HepG2 (cell line): ENCODE results near the gene MRPL42. TPM values are rescaled to one million over a fixed set of nuclear protein-coding genes. Genes with fewer than 3 reads are reported as not detected.

Source experiments
- ATF7-NPFF ChIP-seq: sonication (generic); formaldehyde crosslinking; IDR thresholded peaks from 2 replicates; pipeline ENCODE4 v1.8.1; 2023; ENCODE audit warnings: mild to moderate bottlenecking, low read depth, missing genetic modification reagents, moderate library complexity
- ELK4 ChIP-seq: sonication (generic); formaldehyde crosslinking; IDR thresholded peaks from 2 replicates; pipeline ENCODE4 v1.9.0; 2021; ENCODE audit warnings: missing genetic modification reagents, borderline replicate concordance
- KLF13 ChIP-seq: sonication (generic); formaldehyde crosslinking; IDR thresholded peaks from 2 replicates; pipeline ENCODE4 v1.4.0; 2020; ENCODE audit warnings: mild to moderate bottlenecking, missing genetic modification reagents
- LBX2 ChIP-seq: sonication (generic); formaldehyde crosslinking; IDR thresholded peaks from 2 replicates; pipeline ENCODE4 v1.5.0; 2020; ENCODE audit warnings: missing genetic modification reagents, mild to moderate bottlenecking, borderline replicate concordance
- LCORL ChIP-seq, 2 experiments: fragments of 450-650 bp in 1 of 2; sonication (generic) in 1 of 2; formaldehyde crosslinking in 1 of 2; IDR thresholded peaks; 2 replicates each; pipeline versions ENCODE4 v1.5.0 to v1.6.1; 2017 to 2020; ENCODE audit warnings: antibody characterized with exemption in 1 of 2, missing genetic modification reagents in 1 of 2
- NCOA2 ChIP-seq: sonication (generic); formaldehyde crosslinking; IDR thresholded peaks from 2 replicates; pipeline ENCODE4 v1.8.0; 2022; ENCODE audit warnings: inconsistent platforms
- NFIB ChIP-seq: sonication (generic); formaldehyde crosslinking; IDR thresholded peaks from 2 replicates; pipeline ENCODE4 v1.9.0; 2021; ENCODE audit warnings: missing genetic modification reagents, mild to moderate bottlenecking, borderline replicate concordance
- RFX5 ChIP-seq: IDR thresholded peaks from 2 replicates; pipeline ENCODE4 v1.6.1; 2011; ENCODE audit warnings: low read depth, low read length, improper control_type of control experiment
- SIN3A ChIP-seq: IDR thresholded peaks from 2 replicates; pipeline ENCODE4 v1.6.1; 2011; ENCODE audit warnings: low read depth, mild to moderate bottlenecking, control low read depth, low read length, borderline replicate concordance
- SNAI1 ChIP-seq: sonication (generic); formaldehyde crosslinking; IDR thresholded peaks from 2 replicates; pipeline ENCODE4 v1.5.0; 2020; ENCODE audit warnings: mild to moderate bottlenecking, missing genetic modification reagents, borderline replicate concordance
- ZFP41 ChIP-seq: sonication (generic); formaldehyde crosslinking; IDR thresholded peaks from 2 replicates; pipeline ENCODE4 v1.4.0; 2020; ENCODE audit warnings: mild to moderate bottlenecking, missing genetic modification reagents, borderline replicate concordance
- ZNF136 ChIP-seq: sonication (generic); formaldehyde crosslinking; IDR thresholded peaks from 2 replicates; pipeline ENCODE4 v1.8.1; 2022; ENCODE audit warnings: low read depth, mild to moderate bottlenecking, moderate library complexity, missing genetic modification reagents
- ZNF180 ChIP-seq: sonication (generic); formaldehyde crosslinking; IDR thresholded peaks from 2 replicates; pipeline ENCODE4 v1.4.0; 2020; ENCODE audit warnings: low read depth, missing genetic modification reagents, borderline replicate concordance
- ZNF644 ChIP-seq: IDR thresholded peaks from 2 replicates; pipeline ENCODE4 v1.6.1; 2016; ENCODE audit warnings: low read depth
- polyA plus RNA-seq, 8 experiments: library from polyadenylated mRNA; depleted of rRNA in 3 of 8; stranded (reverse) in 7 of 8; unstranded in 1 of 8; fragments of >200 nt; fragmentation: Illumina TruSeq in 4 of 8; extraction: Trizol in 4 of 8; gene quantifications; 2 replicates each; pipeline versions ENCODE4 v1.2.1 to v1.2.3, GENCODE V29; 2011 to 2016; ENCODE audit warnings: low read depth in 4 of 8, missing spikeins in 1 of 8, mixed read lengths in 1 of 8; ENCODE audit not compliant: insufficient read depth in 1 of 8
- total RNA-seq, 5 experiments: library from RNA; depleted of rRNA; stranded (reverse); fragments of >200 nt; fragmentation: Illumina TruSeq; extraction: Trizol; gene quantifications; 2 replicates each; pipeline ENCODE4 v1.2.3, GENCODE V29; 2016; ENCODE audit warnings: low read depth in 1 of 5
- TF ChIP-seq, protein P1 (sequence below): sonication (generic); formaldehyde crosslinking; IDR thresholded peaks from 2 replicates; pipeline ENCODE4 v1.8.0; 2022; ENCODE audit warnings: mild to moderate bottlenecking, missing genetic modification reagents, moderate library complexity
- TF ChIP-seq, protein P2 (sequence below): sonication (generic); formaldehyde crosslinking; IDR thresholded peaks from one replicate; pipeline ENCODE4 v1.5.1; 2020; ENCODE audit warnings: mild to moderate bottlenecking, missing genetic modification reagents; ENCODE audit errors: not compliant biosample characterization

The MRPL42 gene
- total and polyA plus RNA-seq, 2 of the 13 experiments (the other 11 are each of a cell fraction or from before 2014, with no cell fraction given), result 93.3 to 148 TPM

DNA sequence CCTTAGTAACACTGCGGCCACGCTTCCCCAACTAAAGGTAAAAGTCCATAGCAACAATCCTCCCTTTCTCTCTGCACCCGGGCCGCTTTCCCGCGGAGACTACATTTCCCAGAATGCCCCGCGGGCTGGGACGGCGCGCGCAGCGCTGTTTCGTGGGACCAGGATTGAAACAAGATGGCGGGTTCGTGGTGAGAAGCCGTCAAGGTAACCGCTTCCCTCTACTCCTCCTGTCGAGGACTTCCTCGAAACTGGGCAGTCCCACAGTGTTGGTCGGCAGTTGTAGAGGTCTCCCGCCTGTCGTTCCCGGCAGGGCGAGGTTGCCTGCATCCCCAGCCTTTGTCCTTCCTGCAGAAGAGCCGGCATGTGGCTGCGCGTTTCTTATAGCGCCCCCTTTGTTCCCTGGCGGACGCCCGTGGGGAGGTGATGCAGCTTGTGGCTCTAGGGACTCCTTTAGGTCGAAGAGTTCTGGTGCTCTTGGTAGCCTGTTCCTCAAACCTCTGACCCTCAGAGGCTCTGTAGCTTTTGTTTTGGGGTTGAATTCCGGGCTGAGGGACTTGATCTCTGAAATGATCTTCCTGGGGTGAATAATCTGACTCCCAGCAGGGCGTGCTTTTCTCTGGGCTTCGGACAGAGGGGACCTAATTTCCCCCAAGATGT is at the start of gene MRPL42 (continued):
- TF ChIP-seq ZFP41 (CRISPR knock-in tag), result no peak
- no peak for TF ChIP-seq KLF13 (CRISPR knock-in tag)
- TF ChIP-seq LCORL (IDR thresholded peaks at IDR 0.05), result no peak
- TF ChIP-seq LCORL (CRISPR knock-in tag; IDR thresholded peaks at IDR 0.05), result peak; percentile 78
- peak; percentile 65 for TF ChIP-seq ZNF644 (CRISPR knock-in tag)
- peak; percentile 39; the same call in 1 of the 2 replicates for TF ChIP-seq ZNF136 (CRISPR knock-in tag)
- no peak for TF ChIP-seq NFIB (CRISPR knock-in tag)
- TF ChIP-seq ZNF180 (CRISPR knock-in tag), result no peak
- no peak for TF ChIP-seq RFX5
- TF ChIP-seq, protein P1, sequence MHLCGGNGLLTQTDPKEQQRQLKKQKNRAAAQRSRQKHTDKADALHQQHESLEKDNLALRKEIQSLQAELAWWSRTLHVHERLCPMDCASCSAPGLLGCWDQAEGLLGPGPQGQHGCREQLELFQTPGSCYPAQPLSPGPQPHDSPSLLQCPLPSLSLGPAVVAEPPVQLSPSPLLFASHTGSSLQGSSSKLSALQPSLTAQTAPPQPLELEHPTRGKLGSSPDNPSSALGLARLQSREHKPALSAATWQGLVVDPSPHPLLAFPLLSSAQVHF, result no peak
- TF ChIP-seq ELK4, result no peak
- TF ChIP-seq ATF7-NPFF (CRISPR knock-in tag), result no peak
- no peak for TF ChIP-seq SNAI1 (CRISPR knock-in tag)
- TF ChIP-seq SIN3A, result peak; percentile 60; the same call in 1 of the 2 replicates
- no peak; the same call in 1 of the 2 replicates for TF ChIP-seq NCOA2 (CRISPR knock-in tag)
- TF ChIP-seq, protein P2, sequence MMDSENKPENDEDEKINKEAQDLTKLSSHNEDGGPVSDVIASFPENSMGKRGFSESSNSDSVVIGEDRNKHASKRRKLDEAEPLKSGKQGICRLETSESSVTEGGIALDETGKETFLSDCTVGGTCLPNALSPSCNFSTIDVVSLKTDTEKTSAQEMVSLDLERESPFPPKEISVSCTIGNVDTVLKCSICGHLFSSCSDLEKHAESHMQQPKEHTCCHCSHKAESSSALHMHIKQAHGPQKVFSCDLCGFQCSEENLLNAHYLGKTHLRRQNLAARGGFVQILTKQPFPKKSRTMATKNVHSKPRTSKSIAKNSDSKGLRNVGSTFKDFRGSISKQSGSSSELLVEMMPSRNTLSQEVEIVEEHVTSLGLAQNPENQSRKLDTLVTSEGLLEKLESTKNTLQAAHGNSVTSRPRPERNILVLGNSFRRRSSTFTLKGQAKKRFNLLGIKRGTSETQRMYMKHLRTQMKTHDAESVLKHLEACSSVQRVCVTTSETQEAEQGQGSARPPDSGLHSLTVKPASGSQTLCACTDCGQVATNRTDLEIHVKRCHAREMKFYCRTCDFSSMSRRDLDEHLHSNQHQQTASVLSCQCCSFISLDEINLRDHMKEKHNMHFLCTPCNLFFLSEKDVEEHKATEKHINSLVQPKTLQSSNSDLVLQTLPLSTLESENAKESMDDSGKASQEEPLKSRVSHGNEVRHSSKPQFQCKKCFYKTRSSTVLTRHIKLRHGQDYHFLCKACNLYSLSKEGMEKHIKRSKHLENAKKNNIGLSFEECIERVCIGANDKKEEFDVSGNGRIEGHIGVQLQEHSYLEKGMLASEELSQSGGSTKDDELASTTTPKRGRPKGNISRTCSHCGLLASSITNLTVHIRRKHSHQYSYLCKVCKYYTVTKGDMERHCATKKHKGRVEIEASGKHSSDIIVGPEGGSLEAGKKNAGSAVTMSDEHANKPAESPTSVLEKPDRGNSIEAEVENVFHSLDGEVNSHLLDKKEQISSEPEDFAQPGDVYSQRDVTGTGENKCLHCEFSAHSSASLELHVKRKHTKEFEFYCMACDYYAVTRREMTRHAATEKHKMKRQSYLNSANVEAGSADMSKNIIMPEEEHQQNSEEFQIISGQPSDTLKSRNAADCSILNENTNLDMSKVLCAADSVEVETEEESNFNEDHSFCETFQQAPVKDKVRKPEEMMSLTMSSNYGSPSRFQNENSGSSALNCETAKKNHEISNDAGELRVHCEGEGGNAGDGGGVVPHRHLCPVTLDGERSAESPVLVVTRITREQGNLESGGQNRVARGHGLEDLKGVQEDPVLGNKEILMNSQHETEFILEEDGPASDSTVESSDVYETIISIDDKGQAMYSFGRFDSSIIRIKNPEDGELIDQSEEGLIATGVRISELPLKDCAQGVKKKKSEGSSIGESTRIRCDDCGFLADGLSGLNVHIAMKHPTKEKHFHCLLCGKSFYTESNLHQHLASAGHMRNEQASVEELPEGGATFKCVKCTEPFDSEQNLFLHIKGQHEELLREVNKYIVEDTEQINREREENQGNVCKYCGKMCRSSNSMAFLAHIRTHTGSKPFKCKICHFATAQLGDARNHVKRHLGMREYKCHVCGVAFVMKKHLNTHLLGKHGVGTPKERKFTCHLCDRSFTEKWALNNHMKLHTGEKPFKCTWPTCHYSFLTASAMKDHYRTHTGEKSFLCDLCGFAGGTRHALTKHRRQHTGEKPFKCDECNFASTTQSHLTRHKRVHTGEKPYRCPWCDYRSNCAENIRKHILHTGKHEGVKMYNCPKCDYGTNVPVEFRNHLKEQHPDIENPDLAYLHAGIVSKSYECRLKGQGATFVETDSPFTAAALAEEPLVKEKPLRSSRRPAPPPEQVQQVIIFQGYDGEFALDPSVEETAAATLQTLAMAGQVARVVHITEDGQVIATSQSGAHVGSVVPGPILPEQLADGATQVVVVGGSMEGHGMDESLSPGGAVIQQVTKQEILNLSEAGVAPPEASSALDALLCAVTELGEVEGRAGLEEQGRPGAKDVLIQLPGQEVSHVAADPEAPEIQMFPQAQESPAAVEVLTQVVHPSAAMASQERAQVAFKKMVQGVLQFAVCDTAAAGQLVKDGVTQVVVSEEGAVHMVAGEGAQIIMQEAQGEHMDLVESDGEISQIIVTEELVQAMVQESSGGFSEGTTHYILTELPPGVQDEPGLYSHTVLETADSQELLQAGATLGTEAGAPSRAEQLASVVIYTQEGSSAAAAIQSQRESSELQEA (CRISPR knock-in tag), result peak; percentile 43
- 0 out of 2 replicates have a peak, but pooled peaks have one; percentile 71 for TF ChIP-seq LBX2 (CRISPR knock-in tag)
